ENCODE results near the gene PXN.

The PXN gene

DNA sequence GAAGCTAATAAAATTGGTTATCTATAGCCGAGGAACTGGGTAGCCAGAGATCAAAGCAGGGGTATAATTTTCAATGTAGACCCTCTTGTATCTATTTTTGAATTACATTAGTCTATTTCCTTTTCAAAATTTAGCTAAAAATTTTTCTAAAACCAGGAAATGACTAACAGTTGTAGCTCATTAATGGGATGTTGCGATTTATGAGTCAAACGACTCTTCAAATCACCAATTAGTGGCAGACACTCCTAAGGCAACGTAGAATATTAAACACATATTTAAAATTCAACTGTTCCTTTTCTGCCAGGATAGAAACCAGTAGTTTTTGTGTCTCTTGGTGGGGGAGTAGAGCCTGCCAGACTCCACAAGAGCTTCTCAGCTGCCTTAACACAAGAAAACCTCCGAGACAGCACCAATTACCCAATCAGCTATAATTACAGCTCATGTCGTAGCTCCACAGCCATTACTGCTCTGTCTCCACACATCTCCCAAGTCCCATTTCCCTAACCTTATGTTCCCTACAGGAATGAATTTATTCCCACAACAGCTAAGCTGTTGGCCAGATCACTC is 97.9 kb downstream of the PXN start:
- DNase-seq: no peak

DNA sequence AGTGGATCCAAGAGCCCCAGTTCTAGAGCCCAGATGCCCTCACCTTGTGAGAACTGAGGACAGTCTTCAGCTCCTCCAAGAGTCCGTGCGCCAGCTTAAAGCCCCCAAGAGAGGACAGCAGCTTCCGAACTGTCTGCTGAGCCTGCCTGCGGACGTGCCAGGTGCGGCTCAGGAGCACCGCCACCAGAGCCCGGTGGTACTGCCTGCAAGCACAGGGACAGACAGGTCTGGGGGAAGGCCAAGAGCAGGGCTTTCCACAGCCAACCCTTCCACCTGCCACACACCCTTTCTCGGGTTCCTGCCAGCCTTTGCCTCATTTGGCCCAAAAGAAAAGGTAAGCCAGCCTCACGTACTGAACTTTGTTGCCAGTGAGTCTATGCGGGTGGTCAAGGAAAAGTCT is 101.2 kb downstream of the PXN start:
- DNase-seq: no peak

DNA sequence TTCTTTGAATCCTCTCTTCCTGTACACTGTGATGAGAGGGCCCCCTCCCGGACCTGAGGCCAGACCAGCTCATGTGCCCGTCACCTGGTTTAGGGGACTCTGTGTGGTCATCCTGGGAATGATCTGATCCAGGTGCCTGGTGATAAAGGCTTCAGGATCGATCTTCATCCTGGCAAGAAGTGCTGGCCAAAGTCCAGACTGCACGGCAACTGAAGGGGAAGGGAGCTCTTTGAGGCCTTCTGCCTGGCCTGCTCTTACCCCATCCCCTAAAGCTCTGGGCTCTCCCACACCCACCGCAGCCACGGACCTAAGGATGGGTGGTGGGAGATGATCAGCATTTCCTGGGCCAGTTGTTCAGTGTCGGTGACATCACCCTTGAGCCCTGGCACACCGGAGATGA is 102.8 kb downstream of the PXN start:
- no peak for DNase-seq

DNA sequence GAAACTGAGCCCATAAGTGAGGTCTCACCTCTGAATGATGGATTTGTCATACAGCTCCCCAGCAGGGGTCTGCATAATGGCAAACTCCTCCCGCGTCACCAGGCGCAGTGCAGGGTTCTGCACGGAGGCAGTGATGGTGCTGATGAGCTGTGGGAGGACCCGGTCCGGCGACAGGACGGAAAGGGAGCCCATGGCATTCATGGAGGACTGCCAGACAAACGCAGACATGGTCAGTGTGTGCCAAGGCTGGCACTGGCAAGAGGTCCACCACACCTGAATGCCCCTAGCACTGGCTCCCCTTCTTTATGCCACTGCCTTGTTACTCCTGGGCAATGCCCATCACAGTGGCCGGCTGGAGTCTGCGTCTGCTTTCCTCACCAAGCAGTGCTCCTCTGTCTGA is 103.7 kb downstream of the PXN start:
- DNase-seq: no peak

Measured in activated CD8-positive, alpha-beta memory T cell treated with anti-CD3 and anti-CD28 coated beads, Interleukin-2, amount 50 U/mL, for 4 hours (primary cell).